IgD-negative memory B cell (primary cell): ENCODE measurements around the gene MIP. TPM values are rescaled to one million over a fixed set of nuclear protein-coding genes. Genes with fewer than 3 reads are reported as not detected.
"Not testable (repeated sequence)": the region's sequence is repeated elsewhere in the genome, so short reads cannot be mapped to it uniquely, and the experiment has no call there.

Source experiments
- H3K27ac Mint-ChIP-seq, 3 donors: one replicate each; pipeline ENCODE4 v1.8.0; 2020 to 2022; ENCODE audit warnings: mild to moderate bottlenecking in 3 of 3, mixed read lengths in 3 of 3, moderate library complexity in 1 of 3
- H3K27me3 Mint-ChIP-seq: one replicate; pipeline ENCODE4 v1.8.0; 2021; ENCODE audit warnings: mixed read lengths
- H3K36me3 Mint-ChIP-seq: one replicate; pipeline ENCODE4 v1.8.0; 2020; ENCODE audit warnings: mild to moderate bottlenecking, mixed read lengths
- H3K4me1 Mint-ChIP-seq, 3 donors: one replicate each; pipeline ENCODE4 v1.8.0; 2020 to 2022; ENCODE audit warnings: mixed read lengths in 3 of 3, mild to moderate bottlenecking in 1 of 3
- H3K4me3 Mint-ChIP-seq, 4 donors: one replicate each; pipeline ENCODE4 v1.8.0; 2020 to 2022; ENCODE audit warnings: mild to moderate bottlenecking in 4 of 4, mixed read lengths in 4 of 4, moderate library complexity in 3 of 4
- H3K9me3 Mint-ChIP-seq, 3 donors: one replicate each; pipeline ENCODE4 v1.8.0; 2020 to 2021; ENCODE audit warnings: mixed read lengths in 3 of 3, mild to moderate bottlenecking in 1 of 3
- polyA plus RNA-seq: library from polyadenylated mRNA; unstranded; fragments of 300-500 nt; fragmentation: Illumina TruSeq; gene quantifications from one replicate; pipeline ENCODE4 v1.2.3, GENCODE V29; 2021

The MIP gene
- polyA plus RNA-seq, result not detected

GRCh38 chr12:56454557-56454956 is at the start of gene MIP:
Gene MIP (minus strand): TSS chr12:56454657. CDS start chr12:56454613, 44 bp downstream.
- Mint-ChIP-seq H3K27me3 (no peaks in the 10 kb centered on the region), H3K27ac (peak within 1 kb of the TSS in 1 of 3 donors; percentile 6), H3K4me3 (peak within 1 kb of the TSS in 1 of 4 donors; percentile 20), H3K9me3 (no peaks in the 10 kb centered on the region), H3K36me3 (peaks cover 2% of the 10 kb centered on the region), H3K4me1 (peaks cover 4 to 7% (median 5%) of the 10 kb centered on the region in 3 donors)

- not testable (repeated sequence) for H3K9me3 Mint-ChIP-seq, H3K27ac Mint-ChIP-seq, H3K27me3 Mint-ChIP-seq, H3K4me1 Mint-ChIP-seq, H3K36me3 Mint-ChIP-seq, H3K4me3 Mint-ChIP-seq
These were observed 45.4 kb upstream of the MIP start for GRCh38 chr12:56499879-56500278.

- not testable (repeated sequence) for H3K27ac Mint-ChIP-seq, H3K4me1 Mint-ChIP-seq, H3K36me3 Mint-ChIP-seq
These were observed 45.0 kb upstream of the MIP start for GRCh38 chr12:56499452-56499851.

GRCh38 chr12:56498126-56498902 is 43.9 kb upstream of the MIP start:
- not testable (repeated sequence) for H3K9me3 Mint-ChIP-seq, H3K4me1 Mint-ChIP-seq, H3K27ac Mint-ChIP-seq, H3K27me3 Mint-ChIP-seq, H3K36me3 Mint-ChIP-seq, H3K4me3 Mint-ChIP-seq

More at GRCh38 chr12:56499452-56499851, 45.0 kb upstream of the MIP start:
- not testable (repeated sequence) for H3K9me3 Mint-ChIP-seq, H3K4me3 Mint-ChIP-seq, H3K27me3 Mint-ChIP-seq

GRCh38 chr12:56496704-56497103 is 42.2 kb upstream of the MIP start:
- H3K9me3 Mint-ChIP-seq, H3K27ac Mint-ChIP-seq, H3K36me3 Mint-ChIP-seq, H3K27me3 Mint-ChIP-seq, H3K4me1 Mint-ChIP-seq: not testable (repeated sequence)
- H3K4me3 Mint-ChIP-seq, result peak overlapping the region in 2 of 4 donors; percentile 50 to 76

GRCh38 chr12:56494481-56494880 is 40.0 kb upstream of the MIP start:
- not testable (repeated sequence) for H3K27me3 Mint-ChIP-seq, H3K9me3 Mint-ChIP-seq, H3K4me3 Mint-ChIP-seq, H3K36me3 Mint-ChIP-seq, H3K4me1 Mint-ChIP-seq, H3K27ac Mint-ChIP-seq

- not testable (repeated sequence) for H3K27ac Mint-ChIP-seq, H3K9me3 Mint-ChIP-seq, H3K27me3 Mint-ChIP-seq, H3K36me3 Mint-ChIP-seq, H3K4me1 Mint-ChIP-seq, H3K4me3 Mint-ChIP-seq
These were observed 39.6 kb upstream of the MIP start for GRCh38 chr12:56494106-56494415.

GRCh38 chr12:56493409-56494105 is 39.1 kb upstream of the MIP start:
- not testable (repeated sequence) for H3K27me3 Mint-ChIP-seq, H3K36me3 Mint-ChIP-seq, H3K4me3 Mint-ChIP-seq, H3K27ac Mint-ChIP-seq, H3K9me3 Mint-ChIP-seq, H3K4me1 Mint-ChIP-seq

- Mint-ChIP-seq H3K4me1 (peaks cover 8 to 18% (median 10%) of the 10 kb centered on the region in 3 donors), H3K9me3 (peaks cover 0 to 1% (median 0%) of the 10 kb centered on the region in 3 donors), H3K27ac (no peak overlapping the region), H3K27me3 (peaks cover 16% of the 10 kb centered on the region), H3K4me3 (peak overlapping the region in 1 of 4 donors; percentile 74), H3K36me3 (no peaks in the 10 kb centered on the region)
These were observed 35.9 kb upstream of the MIP start for GRCh38 chr12:56490360-56490759.

- Mint-ChIP-seq H3K27ac (peak within 1 kb of the TSS; percentile 39 to 81 (median 45)), H3K4me3 (peak within 1 kb of the TSS; percentile 78 to 98 (median 94)), H3K4me1 (peaks cover 8 to 18% (median 10%) of the 10 kb centered on the region in 3 donors), H3K9me3 (peaks cover 0 to 1% (median 0%) of the 10 kb centered on the region in 3 donors), H3K27me3 (peaks cover 16% of the 10 kb centered on the region), H3K36me3 (no peaks in the 10 kb centered on the region)
These were observed 33.8 kb upstream of the MIP start, which contains the start of gene GLS2 for GRCh38 chr12:56488041-56488955. Gene GLS2 (minus strand): TSS chr12:56488161. CDS start chr12:56488118, 43 bp downstream.

GRCh38 chr12:56487448-56488040 is 33.1 kb upstream of the MIP start:
- H3K27ac Mint-ChIP-seq, result peak overlapping the region; percentile 28 to 81 (median 39)
- H3K36me3 Mint-ChIP-seq, result no peaks in the 10 kb centered on the region
- peaks cover 16% of the 10 kb centered on the region for H3K27me3 Mint-ChIP-seq
- peaks cover 0 to 1% (median 0%) of the 10 kb centered on the region in 3 donors for H3K9me3 Mint-ChIP-seq
- peaks cover 8 to 18% (median 10%) of the 10 kb centered on the region in 3 donors for H3K4me1 Mint-ChIP-seq
- H3K4me3 Mint-ChIP-seq, result peak overlapping the region; percentile 78 to 98 (median 94)

- Mint-ChIP-seq H3K9me3 (peaks cover 0 to 1% (median 0%) of the 10 kb centered on the region in 3 donors), H3K4me1 (peaks cover 8 to 18% (median 10%) of the 10 kb centered on the region in 3 donors), H3K4me3 (peak overlapping the region; percentile 38 to 98 (median 78)), H3K27me3 (peaks cover 13% of the 10 kb centered on the region), H3K36me3 (no peaks in the 10 kb centered on the region), H3K27ac (peak overlapping the region in 1 of 3 donors; percentile 9)
These were observed 32.2 kb upstream of the MIP start for GRCh38 chr12:56486694-56487093.

GRCh38 chr12:56484566-56484965 is 30.1 kb upstream of the MIP start:
- peaks cover 8% of the 10 kb centered on the region for H3K27me3 Mint-ChIP-seq
- H3K4me3 Mint-ChIP-seq, result peak overlapping the region in 1 of 4 donors; percentile 55
- peaks cover 0 to 1% (median 0%) of the 10 kb centered on the region in 3 donors for H3K9me3 Mint-ChIP-seq
- H3K27ac Mint-ChIP-seq, result no peak overlapping the region
- H3K36me3 Mint-ChIP-seq, result no peaks in the 10 kb centered on the region
- H3K4me1 Mint-ChIP-seq, result peaks cover 9 to 21% (median 10%) of the 10 kb centered on the region in 3 donors

GRCh38 chr12:56479625-56480024 is 25.2 kb upstream of the MIP start:
- no peak overlapping the region for H3K4me3 Mint-ChIP-seq
- no peaks in the 10 kb centered on the region for H3K27me3 Mint-ChIP-seq
- peaks cover 0 to 4% (median 3%) of the 10 kb centered on the region in 3 donors for H3K4me1 Mint-ChIP-seq
- no peak overlapping the region for H3K27ac Mint-ChIP-seq
- no peaks in the 10 kb centered on the region for H3K9me3 Mint-ChIP-seq
- peaks cover 5% of the 10 kb centered on the region for H3K36me3 Mint-ChIP-seq
